Fibroblast of lung (primary cell): ENCODE data around the gene PTPRM. TPM values are rescaled to one million over a fixed set of nuclear protein-coding genes. Genes with fewer than 3 reads are reported as not detected.

Experiments
- DNase-seq, 2 donors: peaks; one replicate each; pipeline versions ENCODE4 v3.0.0 to v3.0.0-alpha.2; 2010; ENCODE audit warnings: low read depth in 2 of 2
- H2AFZ ChIP-seq: 2 replicates; pipeline ENCODE4 v1.5.1; 2012; ENCODE audit warnings: low read length, control low read depth, inconsistent platforms
- H3K27ac ChIP-seq: 2 replicates; pipeline ENCODE4 v1.5.1; 2011; ENCODE audit warnings: low read length, control low read depth; ENCODE audit not compliant: insufficient read depth
- H3K27me3 ChIP-seq: 2 replicates; pipeline ENCODE4 v1.5.1; 2011; ENCODE audit warnings: mild to moderate bottlenecking, low read length; ENCODE audit not compliant: control insufficient read depth, insufficient read depth
- H3K36me3 ChIP-seq: 2 replicates; pipeline ENCODE4 v1.5.1; 2011; ENCODE audit warnings: low read length; ENCODE audit not compliant: control insufficient read depth, insufficient read depth
- H3K4me1 ChIP-seq: 2 replicates; pipeline ENCODE4 v1.5.1; 2011; ENCODE audit warnings: low read length; ENCODE audit not compliant: control insufficient read depth, insufficient read depth; ENCODE audit errors: extremely low read depth
- H3K4me2 ChIP-seq: 2 replicates; pipeline ENCODE4 v1.5.1; 2011; ENCODE audit warnings: low read length, control low read depth; ENCODE audit not compliant: insufficient read depth; ENCODE audit errors: extremely low read depth
- H3K4me3 ChIP-seq, 4 experiments: fragments of 200-600 bp in 1 of 4; sonication (generic) in 1 of 4; replicated peaks in 1 of 4; 2 replicates each; pipeline ENCODE4 v1.5.1; 2011 to 2016; ENCODE audit warnings: low read length in 4 of 4, low read depth in 3 of 4, mild to moderate bottlenecking in 3 of 4, control low read depth in 2 of 4, inconsistent platforms in 1 of 4, mixed read lengths in 1 of 4; ENCODE audit not compliant: insufficient read depth in 1 of 4; ENCODE audit errors: control extremely low read depth in 1 of 4
- H3K79me2 ChIP-seq: 2 replicates; pipeline ENCODE4 v1.5.1; 2012; ENCODE audit warnings: mild to moderate bottlenecking, low read length, inconsistent platforms; ENCODE audit not compliant: control insufficient read depth, insufficient read depth
- H3K9ac ChIP-seq: 2 replicates; pipeline ENCODE4 v1.5.1; 2011; ENCODE audit warnings: mild to moderate bottlenecking, low read length, control low read depth; ENCODE audit not compliant: insufficient read depth
- H3K9me3 ChIP-seq: 2 replicates; pipeline ENCODE4 v1.5.1; 2012; ENCODE audit warnings: low read depth, low read length; ENCODE audit not compliant: control insufficient read depth, insufficient read depth
- H4K20me1 ChIP-seq: 2 replicates; pipeline ENCODE4 v1.5.1; 2011; ENCODE audit warnings: low read length; ENCODE audit not compliant: control insufficient read depth, insufficient read depth; ENCODE audit errors: extremely low read depth
- EZH2 ChIP-seq: IDR thresholded peaks from 2 replicates; pipeline ENCODE4 v1.5.1; 2012; ENCODE audit warnings: low read length, control low read depth, mild to moderate bottlenecking; ENCODE audit errors: missing control alignments
- polyA plus RNA-seq, 2 donors: library from polyadenylated mRNA; depleted of rRNA in 1 of 2; stranded (reverse) in 1 of 2; unstranded in 1 of 2; fragments of >200 nt; gene quantifications; 2 replicates each; pipeline ENCODE4 v1.2.1, GENCODE V29; 2011 to 2012; ENCODE audit warnings: missing spikeins in 1 of 2
- total RNA-seq: library from RNA; depleted of rRNA; stranded (reverse); fragments of >200 nt; gene quantifications from 2 replicates; pipeline ENCODE4 v1.2.1, GENCODE V29; 2014
- TF ChIP-seq, protein P1 (sequence below), 2 donors: IDR thresholded peaks in 1 of 2; conservative IDR thresholded peaks in 1 of 2; 1 replicate in 1 of 2; 2 replicates in 1 of 2; pipeline ENCODE4 v1.5.1; 2011 to 2012; ENCODE audit warnings: low read length in 2 of 2, control low read depth in 1 of 2, inconsistent platforms in 1 of 2, low read depth in 1 of 2, mild to moderate bottlenecking in 1 of 2

PTPRM gene
- total and polyA plus RNA-seq, 2 donors (not counting 1 experiment from before 2014, with no cell fraction given): 86.6 to 87.0 TPM

DNA sequence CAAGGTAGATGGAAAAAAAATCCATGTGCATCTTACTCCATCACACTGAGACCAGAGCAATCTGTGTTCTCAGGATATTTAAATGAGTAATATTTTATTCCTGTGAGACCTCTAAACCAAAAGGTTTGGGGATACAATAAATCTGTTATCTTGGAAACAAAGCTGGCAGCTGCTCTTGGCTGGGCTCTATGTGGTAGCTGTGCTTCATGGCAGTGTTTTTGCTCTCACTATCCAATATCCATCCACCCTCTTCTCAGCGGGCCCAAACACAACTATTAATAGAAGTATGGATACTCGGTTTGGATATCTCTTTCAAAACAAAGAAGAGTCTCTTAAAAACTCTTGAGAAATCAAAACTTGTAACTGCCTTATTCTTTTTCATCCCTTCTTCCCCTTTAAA lies 797.3 kb downstream of the PTPRM start:
- no peaks in the 10 kb centered on the region for H4K20me1 ChIP-seq
- H3K9me3 ChIP-seq: no peaks in the 10 kb centered on the region
- no peak for DNase-seq
- TF ChIP-seq, protein P1, sequence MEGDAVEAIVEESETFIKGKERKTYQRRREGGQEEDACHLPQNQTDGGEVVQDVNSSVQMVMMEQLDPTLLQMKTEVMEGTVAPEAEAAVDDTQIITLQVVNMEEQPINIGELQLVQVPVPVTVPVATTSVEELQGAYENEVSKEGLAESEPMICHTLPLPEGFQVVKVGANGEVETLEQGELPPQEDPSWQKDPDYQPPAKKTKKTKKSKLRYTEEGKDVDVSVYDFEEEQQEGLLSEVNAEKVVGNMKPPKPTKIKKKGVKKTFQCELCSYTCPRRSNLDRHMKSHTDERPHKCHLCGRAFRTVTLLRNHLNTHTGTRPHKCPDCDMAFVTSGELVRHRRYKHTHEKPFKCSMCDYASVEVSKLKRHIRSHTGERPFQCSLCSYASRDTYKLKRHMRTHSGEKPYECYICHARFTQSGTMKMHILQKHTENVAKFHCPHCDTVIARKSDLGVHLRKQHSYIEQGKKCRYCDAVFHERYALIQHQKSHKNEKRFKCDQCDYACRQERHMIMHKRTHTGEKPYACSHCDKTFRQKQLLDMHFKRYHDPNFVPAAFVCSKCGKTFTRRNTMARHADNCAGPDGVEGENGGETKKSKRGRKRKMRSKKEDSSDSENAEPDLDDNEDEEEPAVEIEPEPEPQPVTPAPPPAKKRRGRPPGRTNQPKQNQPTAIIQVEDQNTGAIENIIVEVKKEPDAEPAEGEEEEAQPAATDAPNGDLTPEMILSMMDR (conservative IDR thresholded peaks at IDR 0.05 in 1 of 2, IDR thresholded peaks at IDR 0.05 in 1 of 2; ENCODE audit: low read depth in 1 of 2, low read length in 2 of 2): no peak
- TF ChIP-seq EZH2: no peak
- no peak overlapping the region for H3K4me2 ChIP-seq
- no peaks in the 10 kb centered on the region for H3K4me1 ChIP-seq
- no peak overlapping the region for H3K9ac ChIP-seq
- H3K36me3 ChIP-seq: no peaks in the 10 kb centered on the region
- H3K27ac ChIP-seq: no peak overlapping the region
- H3K79me2 ChIP-seq: no peaks in the 10 kb centered on the region
- no peak overlapping the region for H3K4me3 ChIP-seq
- H2AFZ ChIP-seq: no peak overlapping the region
- H3K27me3 ChIP-seq: no peaks in the 10 kb centered on the region

DNA sequence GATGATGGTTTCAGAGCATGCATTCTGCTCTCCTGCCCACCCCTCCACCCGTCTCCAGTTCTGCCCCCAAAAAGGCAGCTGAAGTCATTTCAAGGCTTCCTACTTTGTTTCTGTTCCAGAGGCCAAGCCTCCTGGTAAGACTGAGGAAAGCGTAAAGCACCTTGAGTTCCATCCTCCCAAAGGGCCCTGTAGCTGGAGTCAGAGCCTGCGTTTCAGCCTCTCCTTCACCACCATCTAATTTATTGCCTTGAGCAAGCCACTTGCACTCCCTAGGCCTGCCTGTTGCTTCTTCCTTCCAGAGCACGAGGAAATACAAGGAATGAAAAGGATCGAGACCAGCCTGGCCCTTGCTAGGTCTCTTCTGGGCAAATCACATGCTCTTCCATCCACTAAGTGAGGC lies 797.9 kb downstream of the PTPRM start:
- H3K9ac ChIP-seq: no peak overlapping the region
- no peaks in the 10 kb centered on the region for H3K36me3 ChIP-seq
- no peak for TF ChIP-seq EZH2
- TF ChIP-seq, protein P1 (conservative IDR thresholded peaks at IDR 0.05 in 1 of 2, IDR thresholded peaks at IDR 0.05 in 1 of 2; ENCODE audit: low read depth in 1 of 2, low read length in 2 of 2): no peak

DNA sequence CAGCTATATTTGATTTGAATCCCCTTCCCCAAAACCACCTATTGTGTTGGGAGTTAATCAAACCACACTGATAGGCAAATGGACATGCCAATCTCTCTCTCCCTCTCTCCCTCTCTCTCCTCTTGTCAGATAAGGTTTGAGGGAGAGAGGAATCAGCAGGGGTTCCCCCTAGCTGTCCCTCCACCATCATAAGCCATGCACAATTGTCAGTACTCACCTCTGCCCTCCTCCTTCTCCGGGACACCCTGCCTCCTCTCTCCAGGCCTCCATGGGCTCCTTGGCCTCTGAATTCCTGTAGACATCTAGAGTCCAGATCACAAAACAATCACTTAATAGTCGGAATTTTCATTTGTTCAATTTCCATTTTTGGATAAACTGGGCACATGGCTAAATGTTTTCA lies 798.4 kb downstream of the PTPRM start:
- Histone ChIP-seq H3K36me3 (no peaks in the 10 kb centered on the region), H4K20me1 (no peaks in the 10 kb centered on the region), H3K79me2 (no peaks in the 10 kb centered on the region), H2AFZ (no peak overlapping the region), H3K4me3 (no peak overlapping the region), H3K4me1 (no peaks in the 10 kb centered on the region), H3K9me3 (no peaks in the 10 kb centered on the region), H3K27ac (no peak overlapping the region), H3K27me3 (no peaks in the 10 kb centered on the region), H3K9ac (no peak overlapping the region), H3K4me2 (no peak overlapping the region)
- DNase-seq: no peak
- TF ChIP-seq, protein P1 (conservative IDR thresholded peaks at IDR 0.05 in 1 of 2, IDR thresholded peaks at IDR 0.05 in 1 of 2; ENCODE audit: low read depth in 1 of 2, low read length in 2 of 2): no peak
- TF ChIP-seq EZH2: no peak

More for the DNA sequence above, 797.9 kb downstream of the PTPRM start:
- no peaks in the 10 kb centered on the region for H3K27me3 ChIP-seq
- H2AFZ ChIP-seq: no peak overlapping the region
- no peak overlapping the region for H3K4me2 ChIP-seq
- no peak overlapping the region for H3K4me3 ChIP-seq
- no peaks in the 10 kb centered on the region for H3K9me3 ChIP-seq
- DNase-seq: no peak
- H3K27ac ChIP-seq: no peak overlapping the region
- no peaks in the 10 kb centered on the region for H3K4me1 ChIP-seq
- no peaks in the 10 kb centered on the region for H4K20me1 ChIP-seq
- no peaks in the 10 kb centered on the region for H3K79me2 ChIP-seq
